Fibroblast of villous mesenchyme (primary cell): Measurements from ENCODE around the gene CYFIP2. TPM values are rescaled to one million over a fixed set of nuclear protein-coding genes. Genes with fewer than 3 reads are reported as not detected.

ENCODE experiments used
- DNase-seq: peaks from one replicate; pipeline ENCODE4 v3.0.0-alpha.2; 2010; ENCODE audit warnings: low read depth
- H3K4me3 ChIP-seq: 2 replicates; pipeline ENCODE4 v1.5.1; 2011; ENCODE audit warnings: low read depth, mild to moderate bottlenecking, low read length
- total RNA-seq: library from RNA; depleted of rRNA; stranded (reverse); fragments of >200 nt; gene quantifications from 2 replicates; pipeline ENCODE4 v1.2.3, GENCODE V29; 2012
- TF ChIP-seq, protein P1 (sequence below): IDR thresholded peaks from 2 replicates; pipeline ENCODE4 v1.5.1; 2012; ENCODE audit warnings: low read depth, mild to moderate bottlenecking, low read length; ENCODE audit not compliant: insufficient read depth

CYFIP2 gene
- total RNA-seq, 1 donor = 13.4 TPM

GRCh38 chr5:157345067-157345466 is 79.1 kb downstream of the CYFIP2 start:
- TF ChIP-seq, protein P1, sequence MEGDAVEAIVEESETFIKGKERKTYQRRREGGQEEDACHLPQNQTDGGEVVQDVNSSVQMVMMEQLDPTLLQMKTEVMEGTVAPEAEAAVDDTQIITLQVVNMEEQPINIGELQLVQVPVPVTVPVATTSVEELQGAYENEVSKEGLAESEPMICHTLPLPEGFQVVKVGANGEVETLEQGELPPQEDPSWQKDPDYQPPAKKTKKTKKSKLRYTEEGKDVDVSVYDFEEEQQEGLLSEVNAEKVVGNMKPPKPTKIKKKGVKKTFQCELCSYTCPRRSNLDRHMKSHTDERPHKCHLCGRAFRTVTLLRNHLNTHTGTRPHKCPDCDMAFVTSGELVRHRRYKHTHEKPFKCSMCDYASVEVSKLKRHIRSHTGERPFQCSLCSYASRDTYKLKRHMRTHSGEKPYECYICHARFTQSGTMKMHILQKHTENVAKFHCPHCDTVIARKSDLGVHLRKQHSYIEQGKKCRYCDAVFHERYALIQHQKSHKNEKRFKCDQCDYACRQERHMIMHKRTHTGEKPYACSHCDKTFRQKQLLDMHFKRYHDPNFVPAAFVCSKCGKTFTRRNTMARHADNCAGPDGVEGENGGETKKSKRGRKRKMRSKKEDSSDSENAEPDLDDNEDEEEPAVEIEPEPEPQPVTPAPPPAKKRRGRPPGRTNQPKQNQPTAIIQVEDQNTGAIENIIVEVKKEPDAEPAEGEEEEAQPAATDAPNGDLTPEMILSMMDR = no peak

GRCh38 chr5:157345485-157345884 is 79.6 kb downstream of the CYFIP2 start:
- DNase-seq = no peak
- no peak overlapping the region for H3K4me3 ChIP-seq
- TF ChIP-seq, protein P1 = no peak

More at GRCh38 chr5:157345067-157345466, 79.1 kb downstream of the CYFIP2 start:
- no peak overlapping the region for H3K4me3 ChIP-seq
- no peak for DNase-seq

- DNase-seq = no peak
- TF ChIP-seq, protein P1 = no peak
- H3K4me3 ChIP-seq = no peak overlapping the region
Measured at GRCh38 chr5:157347301-157348048, 81.6 kb downstream of the CYFIP2 start.

DNA sequence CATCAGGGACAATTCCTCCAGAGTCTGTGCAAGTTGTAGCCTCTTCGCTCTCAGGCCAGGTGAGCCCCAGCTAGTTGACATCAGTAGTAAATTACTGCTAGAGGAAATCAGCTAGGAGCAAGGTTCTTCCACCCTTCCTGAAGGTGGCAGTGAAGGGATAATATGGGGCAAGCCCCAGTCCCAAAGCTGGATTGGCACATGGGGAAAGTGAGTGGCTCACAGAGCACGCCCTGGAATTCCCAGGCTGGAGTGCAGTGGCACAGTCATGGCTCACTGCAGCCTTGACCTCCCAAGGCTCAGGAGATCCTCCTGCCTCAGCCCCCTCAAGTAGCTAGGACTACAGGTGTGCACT is 82.1 kb downstream of the CYFIP2 start:
- TF ChIP-seq, protein P1 = no peak
- no peak for DNase-seq
- H3K4me3 ChIP-seq = no peak overlapping the region

GRCh38 chr5:157350939-157351801 is 85.2 kb downstream of the CYFIP2 start:
- H3K4me3 ChIP-seq = no peak overlapping the region
- TF ChIP-seq, protein P1 = no peak
- peak; percentile 31 for DNase-seq

- DNase-seq = no peak
- H3K4me3 ChIP-seq = no peak overlapping the region
- TF ChIP-seq, protein P1 = no peak
Measured at GRCh38 chr5:157351802-157352092, 85.8 kb downstream of the CYFIP2 start.
